Activated CD8-positive, alpha-beta T cell treated with anti-CD3 and anti-CD28 coated beads for 36 hours (primary cell): ENCODE data around the gene GRAMD2A. TPM values are rescaled to one million over a fixed set of nuclear protein-coding genes. Genes with fewer than 3 reads are reported as not detected.

Experiments used
- total RNA-seq, 2 experiments: library from RNA; stranded (reverse); gene quantifications; one replicate each; pipeline ENCODE4 v1.2.3, GENCODE V29; 2021

Gene GRAMD2A
- total RNA-seq, 2 experiments from 2014 or later = not detected

Other genes starting within 250 kb of the GRAMD2A start
- 10 to 100 TPM; 16.8 to 18.7 TPM for gene MYO9A, start 79.6 kb downstream of the GRAMD2A start, total RNA-seq
- gene SENP8, start 79.4 kb downstream of the GRAMD2A start, total RNA-seq = 1 to 10 TPM; 2.8 TPM
- gene PKM, start 33.4 kb upstream of the GRAMD2A start, total RNA-seq = 1,000 to 10,000 TPM; 2,565 to 2,588 TPM
- 10 to 100 TPM; 48.7 to 50.1 TPM for gene PARP6, start 74.8 kb upstream of the GRAMD2A start, total RNA-seq
- gene CELF6, start 122.4 kb upstream of the GRAMD2A start, total RNA-seq = under 1 TPM; 0.18 to 0.20 TPM
- 10 to 100 TPM; 55.8 to 66.8 TPM for gene HEXA, start 178.2 kb upstream of the GRAMD2A start, total RNA-seq
- gene TMEM202, start 200.5 kb upstream of the GRAMD2A start, total RNA-seq = not detected